ENCODE measurements around the gene MUC5AC. TPM values are rescaled to one million over a fixed set of nuclear protein-coding genes. Genes with fewer than 3 reads are reported as not detected.

The MUC5AC gene
- total RNA-seq, 2 experiments from 2014 or later: not detected

DNA sequence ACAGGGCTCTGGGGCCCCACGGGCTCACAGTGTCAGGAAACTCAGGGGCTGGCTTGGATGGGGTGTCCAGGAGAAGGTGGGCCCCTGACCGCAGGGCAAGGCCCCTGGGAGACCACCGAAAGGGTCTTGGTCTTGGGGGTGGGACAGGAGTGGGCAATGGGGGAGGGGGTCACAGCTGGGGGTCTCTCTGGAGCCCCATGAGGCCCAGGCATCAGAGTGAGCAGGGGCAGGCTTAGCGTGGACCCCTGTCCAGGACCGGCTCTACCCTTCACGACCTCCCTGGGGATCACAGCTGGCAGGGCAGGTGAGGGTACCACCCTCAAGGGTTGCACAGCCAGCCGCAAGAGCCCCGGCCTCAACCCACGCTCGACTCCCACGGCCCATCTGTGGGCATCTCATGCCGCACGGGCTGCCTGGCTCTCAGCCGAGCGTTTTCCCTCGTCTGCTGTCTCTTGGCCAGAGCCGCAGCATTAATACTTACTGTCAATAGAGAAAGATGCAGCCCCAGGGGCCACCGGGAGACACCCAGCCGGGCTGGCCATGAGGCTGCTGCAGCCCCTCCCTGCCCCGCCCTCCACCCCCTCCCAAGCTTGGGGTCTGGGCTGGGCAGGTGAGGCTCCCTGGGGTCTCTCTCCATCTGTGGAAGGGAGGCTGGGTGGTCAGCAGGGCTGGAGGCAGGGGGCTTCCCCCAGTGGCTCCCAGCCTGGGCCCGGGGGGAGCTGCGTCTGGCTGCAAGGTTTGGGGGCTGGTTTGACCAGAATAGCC, 65.8 kb downstream of the MUC5AC start:
- no peaks in the 10 kb centered on the region for H3K4me1 ChIP-seq (ENCODE audit: insufficient read depth, low read length, poor library complexity, severe bottlenecking)
- TF ChIP-seq, protein P1, sequence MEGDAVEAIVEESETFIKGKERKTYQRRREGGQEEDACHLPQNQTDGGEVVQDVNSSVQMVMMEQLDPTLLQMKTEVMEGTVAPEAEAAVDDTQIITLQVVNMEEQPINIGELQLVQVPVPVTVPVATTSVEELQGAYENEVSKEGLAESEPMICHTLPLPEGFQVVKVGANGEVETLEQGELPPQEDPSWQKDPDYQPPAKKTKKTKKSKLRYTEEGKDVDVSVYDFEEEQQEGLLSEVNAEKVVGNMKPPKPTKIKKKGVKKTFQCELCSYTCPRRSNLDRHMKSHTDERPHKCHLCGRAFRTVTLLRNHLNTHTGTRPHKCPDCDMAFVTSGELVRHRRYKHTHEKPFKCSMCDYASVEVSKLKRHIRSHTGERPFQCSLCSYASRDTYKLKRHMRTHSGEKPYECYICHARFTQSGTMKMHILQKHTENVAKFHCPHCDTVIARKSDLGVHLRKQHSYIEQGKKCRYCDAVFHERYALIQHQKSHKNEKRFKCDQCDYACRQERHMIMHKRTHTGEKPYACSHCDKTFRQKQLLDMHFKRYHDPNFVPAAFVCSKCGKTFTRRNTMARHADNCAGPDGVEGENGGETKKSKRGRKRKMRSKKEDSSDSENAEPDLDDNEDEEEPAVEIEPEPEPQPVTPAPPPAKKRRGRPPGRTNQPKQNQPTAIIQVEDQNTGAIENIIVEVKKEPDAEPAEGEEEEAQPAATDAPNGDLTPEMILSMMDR (conservative IDR thresholded peaks at IDR 0.05; ENCODE audit: low read length): no peak
- TF ChIP-seq EZH2phosphoT487 (IDR thresholded peaks at IDR 0.05; ENCODE audit: borderline replicate concordance, low read depth, low read length): no peak
- H3K27ac ChIP-seq (ENCODE audit: low read depth, low read length, poor library complexity, severe bottlenecking): no peak overlapping the region
- no peak overlapping the region for H2AFZ ChIP-seq (ENCODE audit: low read length)
- no peak overlapping the region for H3K4me3 ChIP-seq (ENCODE audit: low read depth, low read length, poor library complexity, severe bottlenecking)
- H3K9me3 ChIP-seq (ENCODE audit: low read length): no peaks in the 10 kb centered on the region
- POLR2A ChIA-PET: no interaction called here
- CTCF ChIA-PET (ENCODE audit: unreplicated experiment): no interaction called here
- intact Hi-C loops (cut with micrococcal nuclease; ENCODE audit: unreplicated experiment): no loop called here
- H3K79me2 ChIP-seq (ENCODE audit: insufficient read depth, low read depth, low read length): no peaks in the 10 kb centered on the region
- no peaks in the 10 kb centered on the region for H4K20me1 ChIP-seq (ENCODE audit: insufficient read depth, low read length)
- no peak overlapping the region for H3K4me2 ChIP-seq (ENCODE audit: low read length)
- DNase-seq (ENCODE audit: low spot score): no peak
- no peaks in the 10 kb centered on the region for H3K9me2 ChIP-seq (ENCODE audit: insufficient read depth, low read length)
- no TSS peak for BruUV-seq (replicated peaks)
- no peaks in the 10 kb centered on the region for H3K36me3 ChIP-seq (ENCODE audit: insufficient read depth, low read length)

DNA sequence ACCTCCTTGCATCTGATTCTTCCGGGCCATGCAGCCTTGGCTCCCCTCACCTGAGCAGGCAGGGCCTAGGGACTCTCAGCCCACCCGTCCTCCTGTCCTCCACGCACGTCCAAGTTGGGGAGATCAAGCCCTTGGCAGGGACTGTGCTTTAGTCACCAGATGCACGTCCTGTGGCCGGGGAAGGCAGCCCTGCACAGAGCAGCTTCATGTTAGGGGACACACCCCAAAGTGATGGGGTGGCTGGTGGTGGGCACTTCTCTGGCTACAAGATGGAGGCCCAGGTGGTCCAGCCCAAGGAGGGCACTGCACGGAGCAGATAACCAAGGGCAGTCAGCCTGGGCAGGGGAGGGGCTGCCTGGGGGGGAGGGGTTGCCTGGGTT, 66.3 kb downstream of the MUC5AC start:
- H2AFZ ChIP-seq (ENCODE audit: low read length): no peak overlapping the region
- no peaks in the 10 kb centered on the region for H3K36me3 ChIP-seq (ENCODE audit: insufficient read depth, low read length)
- intact Hi-C loops (cut with micrococcal nuclease; ENCODE audit: unreplicated experiment): no loop called here
- H3K79me2 ChIP-seq (ENCODE audit: insufficient read depth, low read depth, low read length): no peaks in the 10 kb centered on the region
- no peaks in the 10 kb centered on the region for H3K9me2 ChIP-seq (ENCODE audit: insufficient read depth, low read length)
- CTCF ChIA-PET (ENCODE audit: unreplicated experiment): no interaction called here
- no peak overlapping the region for H3K4me3 ChIP-seq (ENCODE audit: low read depth, low read length, poor library complexity, severe bottlenecking)
- H3K9me3 ChIP-seq (ENCODE audit: low read length): no peaks in the 10 kb centered on the region
- no peaks in the 10 kb centered on the region for H3K4me1 ChIP-seq (ENCODE audit: insufficient read depth, low read length, poor library complexity, severe bottlenecking)
- TF ChIP-seq, protein P1 (conservative IDR thresholded peaks at IDR 0.05; ENCODE audit: low read length): no peak
- TF ChIP-seq EZH2phosphoT487 (IDR thresholded peaks at IDR 0.05; ENCODE audit: borderline replicate concordance, low read depth, low read length): no peak
- no peak overlapping the region for H3K27ac ChIP-seq (ENCODE audit: low read depth, low read length, poor library complexity, severe bottlenecking)
- POLR2A ChIA-PET: no interaction called here
- BruUV-seq (replicated peaks): no TSS peak
- H4K20me1 ChIP-seq (ENCODE audit: insufficient read depth, low read length): no peaks in the 10 kb centered on the region
- no peak overlapping the region for H3K4me2 ChIP-seq (ENCODE audit: low read length)
- DNase-seq (ENCODE audit: low spot score): no peak

Measured in OCI-LY7 (cell line).